ENCODE measurements around the gene UGGT2. TPM values are rescaled to one million over a fixed set of nuclear protein-coding genes. Genes with fewer than 3 reads are reported as not detected.

The UGGT2 gene
- total and polyA plus RNA-seq, 9 of the 15 experiments (the other 6 are each of a cell fraction or from before 2014, with no cell fraction given), result 3.5 to 24.5 (median 18.3) TPM

GRCh38 chr13:95874286-95874685, 178.9 kb downstream of the UGGT2 start:
- H3K9me1 ChIP-seq (ENCODE audit: control insufficient read depth, insufficient read depth, low read length), result no peaks in the 10 kb centered on the region
- no peak overlapping the region for H2AFZ ChIP-seq (ENCODE audit: low read depth, low read length)
- no peak for TF ChIP-seq TEAD1 (CRISPR knock-in tag; IDR thresholded peaks at IDR 0.05)
- no peak for TF ChIP-seq RNF2 (IDR thresholded peaks at IDR 0.05)
- no peak for TF ChIP-seq CREB1 (IDR thresholded peaks at IDR 0.05)
- TF ChIP-seq CREB1 (CRISPR knock-in tag; IDR thresholded peaks at IDR 0.05), result no peak
- no peak for TF ChIP-seq ZNF217 (CRISPR knock-in tag; IDR thresholded peaks at IDR 0.05)
- no peak for TF ChIP-seq LARP7 (IDR thresholded peaks at IDR 0.05)
- no peak for TF ChIP-seq E4F1 (CRISPR knock-in tag; IDR thresholded peaks at IDR 0.05; ENCODE audit: borderline replicate concordance)
- TF ChIP-seq ZNF146 (CRISPR knock-in tag; IDR thresholded peaks at IDR 0.05; ENCODE audit: unreplicated experiment), result no peak
- TF ChIP-seq SUPT5H (IDR thresholded peaks at IDR 0.05), result no peak
- no peak for TF ChIP-seq PRMT5 (CRISPR knock-in tag; IDR thresholded peaks at IDR 0.05)
- no peak for TF ChIP-seq HDGF (IDR thresholded peaks at IDR 0.05)
- no peak for TF ChIP-seq KLF13 (tag; IDR thresholded peaks at IDR 0.05; ENCODE audit: borderline replicate concordance, low read depth)
- TF ChIP-seq ID3 (CRISPR knock-in tag; IDR thresholded peaks at IDR 0.05), result no peak
- no peak for TF ChIP-seq ID3 (tag; IDR thresholded peaks at IDR 0.05)
- TF ChIP-seq ZFP1 (CRISPR knock-in tag; IDR thresholded peaks at IDR 0.05), result no peak
- TF ChIP-seq ILF3 (IDR thresholded peaks at IDR 0.05; ENCODE audit: borderline replicate concordance), result no peak
- TF ChIP-seq, protein P1, sequence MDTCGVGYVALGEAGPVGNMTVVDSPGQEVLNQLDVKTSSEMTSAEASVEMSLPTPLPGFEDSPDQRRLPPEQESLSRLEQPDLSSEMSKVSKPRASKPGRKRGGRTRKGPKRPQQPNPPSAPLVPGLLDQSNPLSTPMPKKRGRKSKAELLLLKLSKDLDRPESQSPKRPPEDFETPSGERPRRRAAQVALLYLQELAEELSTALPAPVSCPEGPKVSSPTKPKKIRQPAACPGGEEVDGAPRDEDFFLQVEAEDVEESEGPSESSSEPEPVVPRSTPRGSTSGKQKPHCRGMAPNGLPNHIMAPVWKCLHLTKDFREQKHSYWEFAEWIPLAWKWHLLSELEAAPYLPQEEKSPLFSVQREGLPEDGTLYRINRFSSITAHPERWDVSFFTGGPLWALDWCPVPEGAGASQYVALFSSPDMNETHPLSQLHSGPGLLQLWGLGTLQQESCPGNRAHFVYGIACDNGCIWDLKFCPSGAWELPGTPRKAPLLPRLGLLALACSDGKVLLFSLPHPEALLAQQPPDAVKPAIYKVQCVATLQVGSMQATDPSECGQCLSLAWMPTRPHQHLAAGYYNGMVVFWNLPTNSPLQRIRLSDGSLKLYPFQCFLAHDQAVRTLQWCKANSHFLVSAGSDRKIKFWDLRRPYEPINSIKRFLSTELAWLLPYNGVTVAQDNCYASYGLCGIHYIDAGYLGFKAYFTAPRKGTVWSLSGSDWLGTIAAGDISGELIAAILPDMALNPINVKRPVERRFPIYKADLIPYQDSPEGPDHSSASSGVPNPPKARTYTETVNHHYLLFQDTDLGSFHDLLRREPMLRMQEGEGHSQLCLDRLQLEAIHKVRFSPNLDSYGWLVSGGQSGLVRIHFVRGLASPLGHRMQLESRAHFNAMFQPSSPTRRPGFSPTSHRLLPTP (IDR thresholded peaks at IDR 0.05; ENCODE audit: borderline replicate concordance, extremely low read depth, insufficient read length), result no peak
- no peak for TF ChIP-seq ZNF583 (CRISPR knock-in tag; IDR thresholded peaks at IDR 0.05)
- no peak for TF ChIP-seq MEF2A (IDR thresholded peaks at IDR 0.05; ENCODE audit: control insufficient read depth, low read depth, low read length)
- TF ChIP-seq YBX1 (IDR thresholded peaks at IDR 0.05), result no peak
- ChIA-PET POLR2A (no interaction called here), CTCF (ENCODE audit: low intra/inter-chr PET ratio) (no interaction called here)
- H3K27me3 ChIP-seq (ENCODE audit: control insufficient read depth in 2 of 2, insufficient read depth in 2 of 2, low read length in 2 of 2), result no peaks in the 10 kb centered on the region
- no peak overlapping the region for H3K9ac ChIP-seq (ENCODE audit: insufficient read depth in 1 of 2, low read depth in 2 of 2, low read length in 2 of 2)
- no peak for FAIRE-seq
- peaks cover 12% of the 10 kb centered on the region; the same call in 1 of the 3 replicates for H3K36me3 ChIP-seq (ENCODE audit: control insufficient read depth, insufficient read depth, low read length)
- no peak overlapping the region for H3K27ac ChIP-seq (ENCODE audit: extremely low read depth, low read depth, low read length)
- intact Hi-C loops (cut with micrococcal nuclease), result no loop called here
- in situ Hi-C loops (cut with MboI), result no loop called here
- H3K4me2 ChIP-seq (ENCODE audit: insufficient read depth, low read length), result no peak overlapping the region
- no peak overlapping the region for H3K4me3 ChIP-seq
- H3K9me3 ChIP-seq (replicated peaks; ENCODE audit: control insufficient read depth, insufficient read depth, low read depth, low read length), result no peaks in the 10 kb centered on the region
- no TSS peak for BruUV-seq (replicated peaks)
- no peak for ATAC-seq
- no peaks in the 10 kb centered on the region for H3K4me1 ChIP-seq (replicated peaks in 1 of 2; ENCODE audit: control insufficient read depth in 2 of 2, insufficient read depth in 2 of 2, low read length in 2 of 2)
- no peak for DNase-seq (ENCODE audit: extremely low read depth in 1 of 4, low spot score in 3 of 4)
- no peaks in the 10 kb centered on the region for H3K79me2 ChIP-seq (ENCODE audit: control insufficient read depth, insufficient read depth, low read length)
- no peaks in the 10 kb centered on the region for H4K20me1 ChIP-seq (replicated peaks; ENCODE audit: control insufficient read depth, insufficient read depth, low read length)
- WGBS (ENCODE audit: insufficient coverage, low coverage, missing lambda C conversion rate), result 73% methylated on average over 2 of the region's 2 CpGs
